ENCODE results near the gene EZR.

- TF ChIP-seq, protein P1, sequence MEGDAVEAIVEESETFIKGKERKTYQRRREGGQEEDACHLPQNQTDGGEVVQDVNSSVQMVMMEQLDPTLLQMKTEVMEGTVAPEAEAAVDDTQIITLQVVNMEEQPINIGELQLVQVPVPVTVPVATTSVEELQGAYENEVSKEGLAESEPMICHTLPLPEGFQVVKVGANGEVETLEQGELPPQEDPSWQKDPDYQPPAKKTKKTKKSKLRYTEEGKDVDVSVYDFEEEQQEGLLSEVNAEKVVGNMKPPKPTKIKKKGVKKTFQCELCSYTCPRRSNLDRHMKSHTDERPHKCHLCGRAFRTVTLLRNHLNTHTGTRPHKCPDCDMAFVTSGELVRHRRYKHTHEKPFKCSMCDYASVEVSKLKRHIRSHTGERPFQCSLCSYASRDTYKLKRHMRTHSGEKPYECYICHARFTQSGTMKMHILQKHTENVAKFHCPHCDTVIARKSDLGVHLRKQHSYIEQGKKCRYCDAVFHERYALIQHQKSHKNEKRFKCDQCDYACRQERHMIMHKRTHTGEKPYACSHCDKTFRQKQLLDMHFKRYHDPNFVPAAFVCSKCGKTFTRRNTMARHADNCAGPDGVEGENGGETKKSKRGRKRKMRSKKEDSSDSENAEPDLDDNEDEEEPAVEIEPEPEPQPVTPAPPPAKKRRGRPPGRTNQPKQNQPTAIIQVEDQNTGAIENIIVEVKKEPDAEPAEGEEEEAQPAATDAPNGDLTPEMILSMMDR (optimal IDR thresholded peaks at IDR 0.05 in 1 of 3, IDR thresholded peaks at IDR 0.05 in 1 of 3, conservative IDR thresholded peaks at IDR 0.05 in 1 of 3; ENCODE audit: extremely low read depth in 1 of 3, insufficient read depth in 2 of 3, low read length in 3 of 3): no peak
- no peak for TF ChIP-seq EZH2 (IDR thresholded peaks at IDR 0.05; ENCODE audit: low read length)
These were observed 17.6 kb upstream of the EZR start for GRCh38 chr6:158836625-158837311.
